Duodenal mucosa (tissue), 2 donors: ENCODE measurements around the gene RSAD1.
A peak's percentile ranks its signal among the peaks of the same experiment; 100 is the strongest.

Experiments used
- H3K27ac ChIP-seq: one replicate; pipeline ENCODE4 v1.7.0; 2013; ENCODE audit warnings: low read depth, low read length
- H3K27me3 ChIP-seq, 2 donors: one replicate each; pipeline ENCODE4 v1.7.0; 2013; ENCODE audit warnings: low read length in 2 of 2, control low read depth in 1 of 2; ENCODE audit not compliant: insufficient read depth in 2 of 2, control insufficient read depth in 1 of 2
- H3K36me3 ChIP-seq, 2 donors: one replicate each; pipeline ENCODE4 v1.7.0; 2013; ENCODE audit warnings: low read length in 2 of 2, control low read depth in 1 of 2; ENCODE audit not compliant: insufficient read depth in 2 of 2, control insufficient read depth in 1 of 2
- H3K4me1 ChIP-seq, 2 donors: one replicate each; pipeline ENCODE4 v1.7.0; 2013; ENCODE audit warnings: low read length in 2 of 2, control low read depth in 1 of 2; ENCODE audit not compliant: insufficient read depth in 2 of 2, control insufficient read depth in 1 of 2
- H3K4me3 ChIP-seq, 2 donors: one replicate each; pipeline ENCODE4 v1.7.0; 2013; ENCODE audit warnings: low read length in 2 of 2, low read depth in 1 of 2
- H3K9ac ChIP-seq, 2 donors: one replicate each; pipeline ENCODE4 v1.7.0; 2013; ENCODE audit warnings: low read length in 2 of 2, low read depth in 1 of 2
- H3K9me3 ChIP-seq, 2 donors: one replicate each; pipeline ENCODE4 v1.7.0; 2013; ENCODE audit warnings: low read length in 2 of 2, control low read depth in 1 of 2; ENCODE audit not compliant: control insufficient read depth in 1 of 2

RSAD1 gene

GRCh38 chr17:50527949-50528474 is 49.4 kb downstream of the RSAD1 start:
- peaks cover 14 to 16% of the 10 kb centered on the region in 2 donors for H3K4me1 ChIP-seq
- no peak overlapping the region for H3K4me3 ChIP-seq
- H3K36me3 ChIP-seq: no peaks in the 10 kb centered on the region
- no peaks in the 10 kb centered on the region for H3K9me3 ChIP-seq
- H3K27me3 ChIP-seq: peaks cover 7 to 11% of the 10 kb centered on the region in 2 donors
- no peak overlapping the region for H3K9ac ChIP-seq
- no peak overlapping the region for H3K27ac ChIP-seq

- Histone ChIP-seq H3K27ac (no peak overlapping the region), H3K36me3 (no peaks in the 10 kb centered on the region), H3K9ac (no peak overlapping the region), H3K27me3 (peaks cover 7 to 16% of the 10 kb centered on the region in 2 donors), H3K9me3 (no peaks in the 10 kb centered on the region), H3K4me1 (peaks cover 19 to 33% of the 10 kb centered on the region in 2 donors), H3K4me3 (no peak overlapping the region)
Observed at GRCh38 chr17:50529849-50530248, 51.2 kb downstream of the RSAD1 start.

GRCh38 chr17:50531428-50532025 is 52.9 kb downstream of the RSAD1 start:
- Histone ChIP-seq H3K9ac (peak overlapping the region in 1 of 2 donors; percentile 45), H3K4me3 (no peak overlapping the region), H3K27me3 (peaks cover 7 to 16% of the 10 kb centered on the region in 2 donors), H3K9me3 (no peaks in the 10 kb centered on the region), H3K4me1 (peaks cover 33 to 44% of the 10 kb centered on the region in 2 donors), H3K36me3 (peaks cover 3 to 4% of the 10 kb centered on the region in 2 donors), H3K27ac (no peak overlapping the region)

- Histone ChIP-seq H3K27ac (peak within 1 kb of the TSS; percentile 92), H3K4me3 (peak within 1 kb of the TSS; percentile 77 to 79), H3K9ac (peak within 1 kb of the TSS; percentile 72 to 87), H3K27me3 (peaks cover 7 to 16% of the 10 kb centered on the region in 2 donors), H3K36me3 (peaks cover 3 to 9% of the 10 kb centered on the region in 2 donors), H3K4me1 (peaks cover 40 to 45% of the 10 kb centered on the region in 2 donors), H3K9me3 (no peaks in the 10 kb centered on the region)
Observed at GRCh38 chr17:50532452-50533024, 53.9 kb downstream of the RSAD1 start, which contains the start of gene EPN3. Gene EPN3 (plus strand): TSS chr17:50532735. CDS start chr17:50536557, 3,822 bp downstream.

GRCh38 chr17:50533185-50533584 is 54.5 kb downstream of the RSAD1 start:
- H3K36me3 ChIP-seq: peaks cover 8 to 9% of the 10 kb centered on the region in 2 donors
- H3K4me3 ChIP-seq: peak overlapping the region; percentile 77 to 79
- peaks cover 7 to 16% of the 10 kb centered on the region in 2 donors for H3K27me3 ChIP-seq
- peaks cover 47 to 51% of the 10 kb centered on the region in 2 donors for H3K4me1 ChIP-seq
- H3K9me3 ChIP-seq: no peaks in the 10 kb centered on the region
- peak overlapping the region; percentile 72 to 87 for H3K9ac ChIP-seq
- peak overlapping the region; percentile 92 for H3K27ac ChIP-seq

GRCh38 chr17:50533720-50534148 is 55.1 kb downstream of the RSAD1 start:
- peak overlapping the region; percentile 77 to 79 for H3K4me3 ChIP-seq
- H3K9ac ChIP-seq: peak overlapping the region; percentile 72 to 87
- peaks cover 7 to 16% of the 10 kb centered on the region in 2 donors for H3K27me3 ChIP-seq
- peaks cover 8 to 9% of the 10 kb centered on the region in 2 donors for H3K36me3 ChIP-seq
- peak overlapping the region; percentile 92 for H3K27ac ChIP-seq
- H3K4me1 ChIP-seq: peaks cover 52 to 57% of the 10 kb centered on the region in 2 donors
- H3K9me3 ChIP-seq: no peaks in the 10 kb centered on the region

GRCh38 chr17:50534222-50534978 is 55.7 kb downstream of the RSAD1 start:
- Histone ChIP-seq H3K27ac (peak overlapping the region; percentile 92), H3K9ac (peak overlapping the region; percentile 72 to 87), H3K4me3 (peak overlapping the region; percentile 61 to 77), H3K9me3 (no peaks in the 10 kb centered on the region), H3K4me1 (peaks cover 59 to 63% of the 10 kb centered on the region in 2 donors), H3K36me3 (peaks cover 10 to 15% of the 10 kb centered on the region in 2 donors), H3K27me3 (peaks cover 7 to 14% of the 10 kb centered on the region in 2 donors)

- H3K9me3 ChIP-seq: no peaks in the 10 kb centered on the region
- peak overlapping the region; percentile 72 to 87 for H3K9ac ChIP-seq
- peaks cover 64 to 69% of the 10 kb centered on the region in 2 donors for H3K4me1 ChIP-seq
- H3K4me3 ChIP-seq: peak overlapping the region; percentile 61 to 77
- peaks cover 12 to 17% of the 10 kb centered on the region in 2 donors for H3K36me3 ChIP-seq
- H3K27me3 ChIP-seq: peaks cover 7 to 14% of the 10 kb centered on the region in 2 donors
- H3K27ac ChIP-seq: peak overlapping the region; percentile 92
Observed at GRCh38 chr17:50534979-50535326, 56.3 kb downstream of the RSAD1 start.

GRCh38 chr17:50535407-50535806 is 56.7 kb downstream of the RSAD1 start:
- peaks cover 12 to 17% of the 10 kb centered on the region in 2 donors for H3K36me3 ChIP-seq
- H3K9ac ChIP-seq: peak overlapping the region; percentile 47 to 72
- H3K9me3 ChIP-seq: no peaks in the 10 kb centered on the region
- H3K27me3 ChIP-seq: peaks cover 7 to 14% of the 10 kb centered on the region in 2 donors
- H3K4me1 ChIP-seq: peaks cover 69 to 73% of the 10 kb centered on the region in 2 donors
- no peak overlapping the region for H3K27ac ChIP-seq
- H3K4me3 ChIP-seq: peak overlapping the region; percentile 61 to 77
